HG02852 (cell line): ENCODE measurements around the gene TRIM28.
"Not testable (repeated sequence)": the region's sequence is repeated elsewhere in the genome, so short reads cannot be mapped to it uniquely, and the experiment has no call there.

ENCODE experiments used
- ATAC-seq: cut with Tn5 transposase; IDR thresholded peaks from one replicate; pipeline ENCODE4 v1.9.1; 2021; ENCODE audit warnings: mild to moderate bottlenecking, moderate library complexity; ENCODE audit not compliant: unreplicated experiment

The TRIM28 gene

DNA sequence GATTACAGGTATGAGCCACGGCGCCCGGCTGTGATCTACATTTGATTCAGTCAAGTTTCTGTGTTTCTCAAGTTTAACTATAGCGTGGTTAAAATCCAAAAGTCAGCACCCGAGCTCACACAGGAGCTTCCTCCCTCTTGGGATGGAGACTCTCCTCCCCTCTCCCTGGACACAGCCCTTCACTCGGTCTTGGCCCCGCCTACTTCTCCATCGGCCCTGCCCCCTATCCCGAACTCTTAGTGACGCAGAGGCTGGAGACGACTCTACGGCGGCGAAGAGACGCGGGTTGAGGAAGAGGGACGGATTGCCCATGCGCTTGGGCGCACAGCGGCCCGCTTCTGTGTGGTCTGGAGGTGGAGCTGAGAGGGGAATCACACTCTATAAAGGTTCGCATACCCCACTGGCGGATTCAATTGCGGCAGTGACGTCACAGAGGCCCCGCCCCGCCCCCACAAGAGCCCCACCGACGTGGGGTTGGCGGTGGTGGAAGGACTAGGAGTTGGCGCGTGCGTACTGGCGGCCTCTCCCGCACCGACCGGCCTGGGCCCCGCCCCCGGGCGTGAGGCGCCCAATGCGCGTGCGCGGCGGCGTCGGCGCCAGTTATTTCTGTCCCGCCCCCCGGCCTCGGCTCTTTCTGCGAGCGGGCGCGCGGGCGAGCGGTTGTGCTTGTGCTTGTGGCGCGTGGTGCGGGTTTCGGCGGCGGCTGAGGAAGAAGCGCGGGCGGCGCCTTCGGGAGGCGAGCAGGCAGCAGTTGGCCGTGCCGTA, at the start of gene TRIM28:
TRIM28 (plus strand) TSS at position 239 of the 765 bp plus-strand sequence. CDS start 694 bp downstream, outside the sequence.
- ATAC-seq, result peak; percentile 70

DNA sequence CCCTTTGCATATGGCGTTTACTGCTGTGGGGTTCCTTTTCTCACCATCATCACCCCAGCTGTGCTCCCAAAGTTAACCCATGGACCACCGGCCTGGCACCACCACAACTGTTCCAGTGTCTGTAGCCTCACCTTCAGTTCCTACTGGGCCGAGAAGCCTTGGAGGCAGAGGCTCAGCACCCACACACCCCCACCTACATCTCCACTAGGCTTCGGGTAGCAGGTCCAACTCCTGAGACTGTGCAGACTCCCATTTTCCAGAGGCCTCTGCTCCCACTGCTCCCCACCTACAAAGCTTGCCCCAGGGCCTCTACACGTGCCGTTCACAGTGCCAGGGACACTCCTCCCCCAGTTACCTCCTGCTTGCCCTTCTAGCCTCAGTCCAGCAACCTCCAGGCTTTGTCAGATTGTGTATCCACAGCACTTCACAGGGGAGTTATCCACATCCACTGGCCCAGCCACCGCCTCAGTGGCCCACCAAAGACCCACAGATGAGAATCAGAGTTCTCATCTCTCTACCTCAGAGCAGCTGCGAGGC, 46.2 kb upstream of the TRIM28 start:
- ATAC-seq, result no peak

DNA sequence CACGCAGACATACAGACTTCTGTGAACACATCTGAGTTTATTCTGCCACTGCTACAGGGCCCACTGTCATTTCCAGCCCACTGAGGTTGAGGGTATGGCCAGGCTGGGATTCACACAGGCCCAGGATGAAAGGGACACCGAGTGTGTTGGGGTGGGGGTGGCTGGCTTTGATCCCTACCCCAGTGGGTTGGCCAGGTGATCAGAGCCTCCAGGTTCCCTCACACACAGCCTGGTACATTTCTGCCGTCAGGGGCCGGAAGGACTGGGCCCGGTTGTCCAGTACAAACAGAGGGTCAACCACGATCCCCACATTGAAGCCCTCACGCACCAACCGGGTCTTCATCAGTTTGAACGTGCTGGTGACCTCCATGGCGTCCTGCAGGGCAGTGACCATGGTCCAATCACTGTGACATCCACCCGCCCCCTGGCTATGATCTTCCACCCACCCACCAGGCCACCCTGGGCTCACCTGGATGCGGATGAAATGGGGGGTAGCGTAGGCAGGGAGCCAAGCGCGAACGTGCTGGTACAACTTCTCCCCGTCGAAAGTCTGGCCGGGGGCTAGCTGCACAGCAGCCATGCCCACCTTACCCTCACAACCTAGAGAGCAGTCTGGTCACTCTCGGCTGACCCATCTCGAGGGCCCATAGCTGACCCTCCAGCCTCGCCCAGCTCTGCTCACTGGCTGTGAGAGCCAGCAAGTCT, 45.4 kb upstream of the TRIM28 start:
- peak; percentile 11 for ATAC-seq

DNA sequence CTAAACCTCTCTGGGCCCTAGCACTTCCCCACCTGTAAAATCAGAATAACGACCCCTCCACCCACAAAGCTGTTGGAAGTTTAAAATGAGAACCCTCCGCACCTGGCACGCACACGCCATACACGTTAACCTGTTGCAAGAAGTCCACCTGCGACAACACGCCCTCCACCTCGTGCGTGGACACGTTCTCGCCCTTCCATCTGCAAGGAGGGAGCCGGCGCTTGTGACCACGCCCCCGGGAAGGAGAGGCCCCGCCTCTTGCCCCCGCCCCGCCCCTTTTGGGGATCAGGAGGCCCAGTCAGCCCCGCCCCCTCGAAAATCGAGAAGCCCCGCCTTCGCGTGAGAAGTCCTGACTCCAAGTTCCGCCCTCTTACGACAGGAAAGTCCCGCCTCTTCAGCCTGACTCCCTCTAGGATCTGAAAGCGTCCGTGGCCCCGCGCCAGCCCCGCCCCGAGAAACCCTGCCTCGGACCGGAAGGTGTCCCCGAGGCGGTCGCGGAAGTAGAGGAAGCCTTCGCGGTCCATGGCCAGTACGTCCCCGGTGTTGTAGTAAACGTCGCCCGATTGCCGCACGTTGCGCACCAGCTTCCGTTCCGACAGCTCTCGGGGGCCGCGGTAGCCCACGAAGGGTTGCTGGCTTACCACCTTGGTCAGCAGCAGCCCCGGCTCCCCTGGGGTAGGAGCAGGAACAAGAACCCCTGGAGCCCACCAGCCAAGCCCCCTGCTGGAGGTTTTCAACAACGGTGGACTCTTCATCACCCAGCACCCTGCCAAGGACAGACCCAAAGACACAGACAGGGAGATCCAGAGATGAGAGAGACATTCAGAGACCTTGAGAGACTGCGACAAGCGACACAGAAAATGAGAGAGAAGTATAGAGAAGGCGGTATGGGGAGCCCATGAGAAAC, 44.6 kb upstream of the TRIM28 start:
- ATAC-seq, result peak; percentile 87

DNA sequence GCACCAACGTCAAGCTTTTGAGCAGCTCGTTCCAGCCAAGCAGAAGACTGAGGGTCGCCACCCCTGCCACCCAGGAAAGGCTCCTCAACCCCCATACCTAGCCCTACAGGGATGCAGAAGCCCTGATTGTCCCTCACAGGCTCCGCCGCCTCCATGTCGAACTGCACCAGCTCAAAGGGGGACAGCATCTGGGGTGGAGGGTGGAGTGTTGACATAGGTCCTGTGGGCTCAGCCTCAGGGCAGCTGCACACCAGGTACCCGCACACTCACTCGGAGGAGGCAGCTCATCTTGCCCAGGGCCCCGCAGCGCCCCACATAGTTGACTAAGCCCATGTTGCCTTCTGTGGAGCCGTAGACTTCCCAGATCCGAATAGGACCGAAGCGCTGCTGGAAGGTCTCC, 43.6 kb upstream of the TRIM28 start:
- no peak for ATAC-seq

DNA sequence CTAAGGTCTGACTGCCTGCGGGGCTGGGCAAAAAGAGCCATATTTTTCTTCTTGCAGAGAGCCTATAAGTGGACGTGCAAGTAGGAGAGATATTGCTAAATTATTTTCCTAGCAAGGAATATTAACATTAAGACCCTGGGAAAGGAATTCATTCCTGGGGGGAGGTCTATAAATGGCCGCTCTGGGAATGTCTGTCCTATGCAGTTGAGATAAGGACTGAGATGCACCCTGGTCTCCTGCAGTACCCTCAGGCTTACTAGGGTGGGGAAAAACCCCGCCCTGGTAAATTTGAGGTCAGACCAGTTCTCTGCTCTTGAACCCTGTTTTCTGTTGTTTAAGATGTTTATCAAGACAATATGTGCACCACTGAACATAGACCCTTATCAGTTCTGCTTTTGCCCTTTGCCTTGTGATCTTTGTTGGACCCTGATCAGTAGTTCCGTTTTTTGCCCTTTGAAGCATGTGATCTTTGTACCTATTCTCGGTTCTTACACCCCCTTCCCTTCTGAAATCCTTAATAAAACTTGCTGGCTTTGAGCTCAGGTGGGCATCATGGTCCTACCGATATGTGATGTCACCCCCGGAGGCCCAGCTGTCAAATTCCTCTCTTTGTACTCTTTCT, 36.2 kb upstream of the TRIM28 start:
- ATAC-seq, result not testable (repeated sequence)

DNA sequence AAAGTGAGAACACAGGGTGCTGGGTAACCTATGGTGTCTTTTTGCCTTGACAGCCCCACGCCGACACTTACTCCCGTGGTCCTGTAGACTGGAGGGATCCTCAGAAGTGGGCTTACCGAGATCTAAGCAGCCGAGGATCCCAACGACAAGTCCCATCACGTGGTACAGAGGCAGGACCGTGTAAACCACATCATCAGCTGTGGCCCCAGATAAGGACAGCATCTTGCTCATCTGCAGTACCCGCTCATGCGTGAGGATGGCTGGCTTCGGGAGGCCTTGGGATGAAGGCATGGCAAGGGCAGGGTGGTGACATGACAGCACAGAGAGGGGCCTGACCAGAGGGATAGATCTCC, 34.2 kb upstream of the TRIM28 start:
- ATAC-seq, result no peak

DNA sequence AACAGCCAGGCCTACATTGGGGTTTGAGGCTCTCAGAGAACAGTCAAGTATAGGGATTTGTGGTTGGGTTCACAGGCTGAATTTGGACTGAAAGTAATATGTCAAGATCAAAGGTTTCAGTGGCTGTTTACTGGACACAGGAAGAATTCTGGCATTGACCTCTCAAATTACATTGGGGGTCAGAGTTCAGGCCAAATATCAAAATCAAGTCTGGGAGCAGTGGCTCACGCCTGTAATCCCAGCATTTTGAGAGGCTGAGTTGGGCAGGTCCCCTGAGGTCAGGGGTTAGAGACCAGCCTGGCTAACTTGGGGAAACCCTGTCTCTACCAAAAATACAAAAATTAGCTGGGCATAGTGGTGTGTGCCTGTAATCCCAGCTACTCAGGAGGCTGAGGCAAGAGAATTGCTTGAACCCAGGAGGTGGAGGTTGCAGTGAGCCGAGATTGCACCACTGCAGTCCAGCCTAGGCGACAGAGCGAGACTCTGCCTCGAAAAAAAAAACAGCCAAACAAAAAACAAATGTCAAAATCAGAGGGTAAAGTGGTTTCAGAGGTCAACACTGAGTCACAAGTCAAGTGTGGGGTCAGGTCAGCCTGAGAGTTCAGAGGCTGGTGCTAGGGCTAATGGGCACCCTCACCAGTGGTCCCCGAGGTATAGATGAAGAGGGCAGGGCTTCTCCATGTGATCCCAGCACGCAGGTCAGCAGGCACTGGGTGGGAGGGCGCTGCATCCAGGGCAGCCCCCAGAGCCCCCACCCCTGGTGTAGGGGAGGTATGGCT, 33.6 kb upstream of the TRIM28 start:
- ATAC-seq, result no peak

DNA sequence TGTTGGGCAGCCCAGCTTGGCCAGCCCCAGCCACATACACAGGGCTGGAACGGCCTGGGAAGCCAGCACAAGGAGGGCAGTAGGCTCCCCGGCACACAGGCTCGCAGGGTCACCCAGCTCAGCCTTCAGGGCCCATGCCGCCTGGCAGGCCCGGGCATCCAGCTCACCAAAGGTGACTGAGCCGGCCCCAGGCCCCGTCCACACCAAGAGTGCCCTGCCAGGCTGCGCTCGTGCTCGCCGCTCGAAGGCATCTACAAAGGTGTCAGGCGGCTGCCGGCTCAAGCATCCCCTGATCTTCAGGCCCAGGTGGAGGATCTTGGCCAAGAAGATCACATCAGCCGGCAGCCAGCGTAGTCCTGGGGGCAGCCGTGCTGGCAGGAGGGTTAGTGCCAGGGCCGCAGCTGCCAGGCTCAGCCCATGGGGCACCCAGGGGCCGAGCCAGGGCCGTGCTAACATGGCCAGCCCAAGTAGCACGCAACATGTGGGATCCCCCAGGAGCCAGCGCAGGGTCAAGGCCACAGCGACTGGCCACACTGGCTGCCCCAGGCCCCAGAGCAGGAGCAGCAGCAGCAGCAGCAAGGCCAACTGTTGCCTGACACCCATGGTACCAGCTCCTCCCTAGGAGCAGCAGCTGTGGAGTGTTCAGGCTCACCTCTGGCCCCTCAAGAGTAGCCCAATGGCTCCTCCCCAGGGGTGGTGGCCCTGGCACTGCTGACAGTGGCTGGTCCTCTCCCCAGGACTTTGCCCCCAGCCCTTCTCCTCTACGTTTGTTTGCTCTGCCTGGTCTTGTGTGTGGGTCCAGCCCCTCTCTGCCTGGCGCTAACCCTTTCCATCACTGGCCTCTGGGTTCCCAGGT, 32.3 kb upstream of the TRIM28 start, which contains the start of gene SLC27A5:
SLC27A5 (minus strand) TSS at position 640 of the 856 bp plus-strand sequence; CDS start at position 603, 37 bp downstream.
- no peak for ATAC-seq

DNA sequence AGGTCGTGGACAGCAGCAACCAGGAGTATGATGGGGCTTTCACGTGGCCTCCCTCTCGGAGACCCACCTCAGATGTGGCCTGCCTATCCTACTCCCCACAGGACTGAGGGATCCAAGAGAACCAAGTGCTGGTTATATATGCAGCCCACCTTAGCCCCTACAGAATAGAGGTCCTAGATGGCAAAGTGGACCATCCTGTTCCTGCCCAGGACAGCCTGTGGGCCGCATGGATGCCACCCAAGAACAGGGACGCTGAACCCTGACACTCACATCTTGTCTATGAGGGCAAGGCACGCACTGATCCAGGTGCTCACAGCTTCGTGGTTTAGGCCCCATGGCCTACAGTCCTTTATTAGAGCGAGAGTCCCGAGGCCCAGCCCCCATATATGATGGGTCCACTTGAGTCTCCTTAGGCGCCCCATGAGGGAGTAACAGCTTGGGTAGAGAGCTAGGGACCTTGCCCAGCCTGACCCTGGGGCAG, 30.6 kb upstream of the TRIM28 start:
- ATAC-seq, result no peak

DNA sequence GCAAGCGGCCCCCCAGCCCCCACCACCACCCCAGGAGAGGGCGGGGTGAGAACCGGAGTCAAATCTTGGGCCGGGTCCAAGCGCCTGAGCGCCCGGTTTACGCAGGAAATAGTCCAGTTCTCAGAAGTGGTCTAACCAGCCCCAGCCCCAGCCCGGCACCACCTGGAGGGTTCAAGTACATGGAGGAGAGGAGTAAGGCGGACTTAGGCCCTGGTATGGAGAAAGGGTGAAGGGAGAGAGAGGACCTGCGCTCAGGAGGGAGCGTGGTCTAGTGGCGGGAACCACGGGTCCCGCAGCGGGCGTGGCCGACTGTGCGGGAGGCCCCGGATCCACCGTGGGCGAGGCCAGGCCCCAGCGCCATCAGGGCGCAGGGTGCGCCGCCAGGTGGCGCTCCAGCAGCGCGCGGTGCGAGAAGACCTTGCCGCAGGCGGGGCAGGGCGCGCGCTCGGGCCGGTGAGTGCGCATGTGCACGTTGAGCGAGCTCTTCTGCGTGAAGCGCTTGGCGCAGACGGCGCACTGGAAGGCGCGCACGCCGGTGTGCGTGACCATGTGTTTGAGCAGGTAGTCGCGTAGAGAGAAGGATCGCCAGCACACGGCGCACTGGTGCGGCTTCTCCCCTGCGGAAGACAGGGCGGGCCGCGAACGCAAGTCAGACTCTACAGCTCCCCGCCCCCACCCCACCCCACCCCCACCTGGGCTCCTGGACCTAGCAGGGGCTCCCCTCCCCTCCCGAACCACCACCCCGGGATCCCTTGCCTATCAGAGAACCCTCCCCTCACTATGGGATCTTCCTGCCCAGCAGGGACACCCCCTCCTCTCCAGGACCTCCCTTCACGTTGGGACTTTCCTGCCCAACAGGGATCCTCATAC, 29.9 kb upstream of the TRIM28 start:
- peak; percentile 68 for ATAC-seq

DNA sequence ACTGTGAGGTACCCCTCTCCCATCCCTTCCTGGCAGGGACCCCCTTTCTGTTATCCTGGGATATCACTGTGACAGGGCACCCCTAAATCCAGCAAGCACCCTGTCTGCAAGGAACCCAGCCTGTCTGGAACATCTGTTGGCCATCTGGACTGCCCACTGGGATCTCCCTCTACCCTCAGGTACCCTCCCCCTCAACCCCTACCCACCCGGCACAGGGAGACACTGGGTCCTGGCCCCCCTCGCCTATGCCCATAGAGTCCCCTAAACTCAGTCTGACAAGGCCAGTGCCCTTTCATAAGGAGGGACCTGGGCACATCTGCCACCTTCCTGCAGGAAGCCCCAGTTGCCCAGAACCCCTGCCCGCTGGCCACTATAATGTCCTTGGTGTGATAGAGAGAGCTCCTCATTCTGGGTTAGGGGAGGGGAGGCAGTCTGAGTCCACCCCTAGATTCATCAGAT, 29.3 kb upstream of the TRIM28 start:
- ATAC-seq, result no peak

DNA sequence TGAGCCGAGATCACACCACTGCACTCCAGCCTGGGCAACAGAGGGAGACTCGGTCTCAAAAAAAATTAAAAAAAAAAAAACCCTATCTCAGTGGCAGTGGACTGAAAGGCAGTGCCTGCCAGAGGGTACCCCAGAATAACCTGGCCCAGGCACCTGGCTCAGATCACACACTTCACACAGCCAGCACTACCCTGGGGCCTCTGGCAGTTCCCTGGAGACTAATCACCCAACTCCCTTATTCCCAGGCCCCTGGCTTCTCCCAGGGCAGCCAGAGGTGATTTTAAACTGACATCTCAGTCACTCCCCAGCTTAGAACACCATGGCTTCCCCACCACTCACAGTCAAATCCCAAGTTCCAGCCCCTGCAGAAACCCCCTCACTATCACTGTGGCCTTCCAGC, 28.6 kb upstream of the TRIM28 start:
- ATAC-seq, result no peak

DNA sequence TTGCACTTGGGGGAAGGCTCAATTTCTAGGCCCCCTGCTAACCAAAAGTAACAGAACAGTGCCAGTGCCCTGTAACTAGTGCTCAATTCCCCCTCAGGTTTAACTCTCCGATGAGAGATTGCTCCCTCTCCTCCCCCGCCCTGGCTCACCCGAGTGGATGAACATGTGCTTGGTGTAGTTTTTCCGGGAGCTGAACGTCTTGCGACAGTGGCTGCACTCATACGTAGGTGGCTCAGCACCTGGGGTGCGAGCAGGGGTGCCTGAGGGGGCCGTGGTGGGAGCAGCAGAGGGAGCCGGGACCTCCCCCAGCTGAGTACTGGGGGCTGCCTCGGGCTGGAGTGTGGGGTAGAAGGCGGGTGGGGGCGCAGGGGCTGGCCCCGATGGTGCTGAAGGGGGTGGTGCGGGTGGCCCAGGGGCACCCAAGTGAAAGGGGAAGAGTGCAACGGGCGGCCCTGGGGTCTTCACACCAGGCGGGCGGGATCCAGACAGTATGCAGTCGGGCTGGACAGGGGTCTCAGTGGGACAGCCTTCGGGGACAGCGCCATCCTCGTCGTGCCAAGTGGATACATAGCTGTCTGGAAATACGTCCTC, 27.5 kb upstream of the TRIM28 start:
- no peak for ATAC-seq

DNA sequence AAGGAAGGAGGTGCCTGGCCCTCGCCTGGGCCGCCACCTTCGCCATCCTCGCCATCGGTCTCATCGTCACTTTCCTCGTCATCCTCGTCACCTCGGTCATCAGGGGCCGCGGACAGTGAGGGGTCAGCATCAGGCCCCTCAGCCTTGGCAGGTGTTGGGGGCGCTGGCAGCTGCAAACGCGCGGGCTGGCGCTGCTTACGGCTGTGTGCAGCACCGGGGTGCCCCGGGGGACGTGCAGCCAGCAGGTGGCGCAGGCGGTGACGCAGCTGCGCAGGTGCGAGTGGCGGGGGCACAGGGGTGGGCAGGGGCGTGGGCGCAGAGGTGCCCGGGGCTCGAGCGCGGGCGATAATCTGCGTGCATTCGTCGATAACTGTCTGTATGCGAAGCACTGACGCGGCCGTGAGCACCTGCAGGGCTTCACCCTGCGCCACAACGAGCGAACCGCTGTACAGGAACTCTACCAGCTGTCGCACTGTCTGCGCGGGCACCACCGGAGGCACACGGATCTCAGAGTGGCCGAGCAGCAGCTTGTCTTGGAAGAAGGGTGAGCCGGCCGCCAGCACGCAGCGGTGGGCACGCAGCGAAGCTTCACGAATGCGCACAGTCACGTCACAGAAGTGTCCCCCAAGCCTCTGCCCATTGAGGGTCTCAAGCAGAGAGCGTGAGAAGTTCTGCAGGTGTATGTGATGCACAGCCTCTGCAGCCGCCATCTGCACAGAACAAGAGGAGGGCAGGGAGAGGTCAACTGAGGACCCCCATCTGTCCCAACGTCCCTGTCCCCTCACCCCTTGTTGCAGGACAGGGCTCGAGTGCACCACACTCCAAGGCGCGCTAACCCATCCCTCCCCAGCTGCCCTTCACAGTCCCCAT, 26.7 kb upstream of the TRIM28 start:
- ATAC-seq, result no peak
